Kidney glomerular epithelial cell (primary cell): ENCODE measurements around the gene HOXC6.

Source experiments
- DNase-seq: peaks from one replicate; lab custom pipeline; 2025; lab: John Stamatoyannopoulos, UW

HOXC6 gene

GRCh38 chr12:54029529-54030441 is 1.5 kb downstream of the HOXC6 start:
- no peak for DNase-seq

- DNase-seq, result no peak
These were observed 2.2 kb downstream of the HOXC6 start for GRCh38 chr12:54030442-54030801.

- no peak for DNase-seq
These were observed 2.7 kb downstream of the HOXC6 start for GRCh38 chr12:54030889-54031471.

- no peak for DNase-seq
These were observed 3.2 kb downstream of the HOXC6 start for GRCh38 chr12:54031480-54031879.

GRCh38 chr12:54032086-54032619 is 3.9 kb downstream of the HOXC6 start:
- no peak for DNase-seq

- peak; percentile 76 for DNase-seq
These were observed 4.4 kb downstream of the HOXC6 start, which contains the start of gene HOXC5 for GRCh38 chr12:54032627-54033100. TSS of gene HOXC5 (plus strand) at chr12:54033050. CDS start at chr12:54033123, 73 bp downstream.

GRCh38 chr12:54033106-54033979 is 5.1 kb downstream of the HOXC6 start:
- DNase-seq, result no peak

- no peak for DNase-seq
These were observed 5.9 kb downstream of the HOXC6 start for GRCh38 chr12:54033980-54034784.

- no peak for DNase-seq
These were observed 6.6 kb downstream of the HOXC6 start for GRCh38 chr12:54034785-54035310.

GRCh38 chr12:54035568-54036264 is 7.5 kb downstream of the HOXC6 start:
- DNase-seq, result no peak

- DNase-seq, result peak; percentile 70
These were observed 8.6 kb downstream of the HOXC6 start for GRCh38 chr12:54036620-54037359.

GRCh38 chr12:54037360-54038283 is 9.4 kb downstream of the HOXC6 start:
- no peak for DNase-seq

- DNase-seq, result no peak
These were observed 10.1 kb downstream of the HOXC6 start for GRCh38 chr12:54038284-54038870.

- no peak for DNase-seq
These were observed 10.7 kb downstream of the HOXC6 start for GRCh38 chr12:54038871-54039414.

GRCh38 chr12:54039417-54040147 is 11.3 kb downstream of the HOXC6 start:
- no peak for DNase-seq

- DNase-seq, result no peak
These were observed 11.9 kb downstream of the HOXC6 start for GRCh38 chr12:54040148-54040494.

GRCh38 chr12:54040648-54041047 is 12.4 kb downstream of the HOXC6 start:
- DNase-seq, result no peak
